ENCODE data around the gene LEFTY1.

The LEFTY1 gene

GRCh38 chr1:225915538-225915991 is 26.6 kb upstream of the LEFTY1 start:
- DNase-seq: no peak

DNA sequence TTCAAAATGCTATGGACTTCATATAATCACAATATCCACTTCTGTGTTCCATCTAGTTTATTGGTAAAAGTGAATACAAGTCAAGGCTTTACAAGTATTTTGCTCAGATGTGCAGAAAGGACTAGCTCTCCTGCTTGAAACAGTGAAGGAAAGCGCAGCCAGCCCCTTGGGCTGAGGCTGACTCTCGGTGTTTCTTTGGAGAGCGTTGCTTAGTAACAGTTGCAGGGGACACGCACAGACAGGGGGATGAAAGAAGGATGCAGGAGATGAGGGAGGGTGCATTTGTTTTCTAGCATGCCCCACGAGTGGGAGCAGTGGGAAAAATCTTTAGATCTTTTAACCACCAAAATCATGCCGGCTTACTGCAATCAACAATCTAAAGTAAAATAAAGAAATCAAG is 26.0 kb upstream of the LEFTY1 start:
- DNase-seq: no peak

DNA sequence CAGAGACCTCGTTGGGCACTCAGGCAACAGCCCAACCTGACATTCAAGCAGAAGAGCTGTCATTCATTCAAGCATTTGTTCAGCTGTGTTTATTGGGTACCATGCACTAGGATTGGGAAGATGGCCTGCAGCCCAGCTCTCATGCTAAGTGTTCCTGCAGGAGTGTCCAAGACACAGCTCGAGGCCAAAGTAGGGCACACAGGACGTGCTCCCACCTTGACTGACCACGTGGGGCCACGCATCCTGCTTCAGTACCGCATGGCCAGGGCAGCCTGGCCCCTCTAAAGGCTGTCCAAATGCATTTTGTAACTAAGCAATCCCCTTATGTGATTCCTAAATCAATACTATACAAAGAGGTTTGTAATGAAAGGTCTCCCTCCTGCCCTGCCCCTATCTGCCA is 25.4 kb upstream of the LEFTY1 start:
- DNase-seq: no peak

- peak; percentile 63 to 85 (median 76) for DNase-seq
Observed at GRCh38 chr1:225911191-225912130, 22.5 kb upstream of the LEFTY1 start.

- DNase-seq: no peak
Observed at GRCh38 chr1:225909477-225909876, 20.5 kb upstream of the LEFTY1 start.

GRCh38 chr1:225908773-225909172 is 19.8 kb upstream of the LEFTY1 start:
- no peak for DNase-seq

GRCh38 chr1:225908013-225908640 is 19.2 kb upstream of the LEFTY1 start:
- no peak for DNase-seq

GRCh38 chr1:225907341-225907740 is 18.4 kb upstream of the LEFTY1 start:
- no peak for DNase-seq

DNA sequence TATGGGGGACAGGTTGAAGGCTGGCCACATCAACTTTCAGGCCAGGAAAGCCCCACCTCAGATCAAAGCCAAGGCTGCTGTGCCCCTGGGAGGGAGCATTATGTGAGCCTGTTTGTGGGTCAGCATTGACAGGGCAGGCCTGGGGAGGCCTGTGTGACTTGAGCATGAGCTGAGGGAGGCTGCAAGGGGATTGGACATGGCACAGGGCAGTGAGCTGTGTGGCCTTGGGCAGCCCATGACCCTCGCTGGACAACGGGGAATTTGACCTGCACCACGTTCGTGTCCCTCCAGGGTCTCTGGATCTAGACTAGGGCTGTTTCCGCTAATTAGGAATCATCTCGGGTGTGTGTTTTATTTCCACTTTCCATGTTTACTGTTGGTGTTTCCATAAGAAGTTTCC is 17.5 kb upstream of the LEFTY1 start:
- no peak for DNase-seq

GRCh38 chr1:225903623-225904022 is 14.7 kb upstream of the LEFTY1 start:
- DNase-seq: no peak

DNA sequence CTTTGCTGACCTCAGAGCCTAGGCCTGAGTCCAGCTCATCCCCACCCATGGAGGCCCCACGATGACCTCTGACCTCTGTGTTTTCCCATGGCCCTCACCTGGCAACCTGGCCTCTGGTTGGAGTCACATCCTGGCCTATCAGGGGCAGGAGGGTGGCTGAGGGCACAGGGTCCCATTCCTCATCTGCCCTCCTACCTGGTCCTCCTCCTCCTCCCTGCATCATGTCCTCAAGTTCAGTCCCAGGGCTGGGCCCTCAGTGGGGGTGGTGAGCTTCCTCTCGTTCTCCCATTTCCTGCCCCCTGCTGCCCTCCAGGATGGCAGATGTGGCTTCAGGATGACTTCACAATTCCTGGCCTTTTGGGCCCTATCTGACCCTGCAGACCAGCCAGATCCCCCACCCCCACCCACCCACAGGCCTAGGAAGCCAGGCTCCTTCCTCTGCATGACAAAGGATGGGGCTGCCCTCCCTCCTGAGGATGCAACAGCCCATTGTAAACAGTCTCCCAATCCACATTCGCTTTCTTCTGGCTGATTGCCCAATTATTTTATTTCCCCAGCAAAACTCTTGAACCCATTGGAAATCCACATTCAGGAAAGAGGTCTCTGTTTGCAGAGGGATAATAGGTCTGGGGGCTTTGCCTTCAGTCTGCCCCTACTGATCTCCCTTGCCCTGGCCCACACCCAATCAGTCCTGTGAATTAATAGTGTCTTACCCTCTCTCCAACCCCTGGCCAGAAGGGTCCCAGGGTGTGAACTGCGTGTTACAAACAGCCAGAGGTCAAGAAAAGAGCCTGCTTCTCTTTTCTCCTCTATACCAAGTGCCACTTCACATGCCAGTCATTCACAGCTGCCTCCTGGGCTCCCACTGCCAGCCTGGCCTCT is 10.3 kb upstream of the LEFTY1 start:
- peak in 1 of 4 experiments; percentile 4 for DNase-seq

DNA sequence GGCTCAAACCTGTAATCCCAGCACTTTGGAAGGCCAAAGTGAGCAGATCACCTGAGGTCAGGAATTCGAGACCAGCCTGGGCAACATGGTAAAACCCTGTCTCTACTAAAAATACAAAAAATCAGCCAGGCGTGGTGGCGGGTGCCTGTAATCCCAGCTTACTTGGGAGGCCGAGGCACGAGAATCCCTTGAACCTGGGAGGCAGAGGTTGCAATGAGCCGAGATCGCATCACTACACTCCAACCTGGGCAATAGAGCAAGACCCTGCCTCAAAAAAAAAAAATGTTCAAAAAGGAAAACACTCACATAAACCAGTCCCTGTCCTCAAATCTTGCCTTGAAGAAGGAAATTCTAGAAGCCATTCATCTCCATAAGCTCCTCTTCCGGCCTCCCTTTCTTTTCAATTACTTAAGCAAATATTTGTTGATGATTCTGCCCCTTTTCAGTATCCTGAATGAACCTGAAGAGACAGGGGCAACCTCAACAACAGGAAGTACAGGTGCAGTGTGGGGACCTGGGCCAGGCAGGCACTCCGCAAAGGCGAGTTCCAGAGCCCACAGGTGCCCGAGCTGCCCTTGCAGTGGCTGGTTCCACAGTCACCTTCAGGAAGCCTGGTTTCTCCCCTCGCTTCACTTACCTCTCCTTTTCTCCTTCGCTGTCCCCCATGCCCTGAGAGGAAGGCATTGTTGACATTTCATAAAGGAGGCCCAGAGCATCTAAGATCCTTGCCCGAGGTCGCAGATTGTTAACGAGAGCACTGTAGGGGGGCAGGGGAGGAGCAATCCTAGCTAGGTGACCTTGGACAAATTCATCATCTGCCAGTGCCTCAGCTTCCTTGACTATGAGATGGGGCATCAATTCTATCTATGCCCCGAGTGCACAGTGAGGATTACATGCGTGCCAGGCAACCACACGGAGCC is 8.9 kb upstream of the LEFTY1 start:
- DNase-seq: no peak

- DNase-seq: no peak
Observed at GRCh38 chr1:225896937-225897549, 8.1 kb upstream of the LEFTY1 start.

DNA sequence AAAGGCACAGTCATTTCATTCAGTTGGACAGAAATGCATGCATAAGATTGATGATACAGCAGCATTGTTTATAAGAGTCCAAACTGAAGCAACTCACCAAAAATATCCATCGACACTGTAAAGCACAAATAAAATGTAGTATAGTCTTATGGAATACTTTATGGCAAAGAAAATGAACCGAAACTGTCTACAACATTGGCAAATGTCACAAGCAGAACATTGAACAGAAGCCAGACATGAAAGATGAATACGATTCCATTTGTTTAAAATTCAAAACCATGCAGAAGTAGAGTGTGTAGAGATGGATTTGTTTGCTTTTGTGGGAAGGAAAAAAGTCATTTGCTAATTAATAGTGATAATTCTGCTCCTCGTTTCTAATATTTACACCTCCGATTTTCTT is 7.5 kb upstream of the LEFTY1 start:
- DNase-seq: no peak

- no peak for DNase-seq
Observed at GRCh38 chr1:225892307-225892706, 3.4 kb upstream of the LEFTY1 start.

DNA sequence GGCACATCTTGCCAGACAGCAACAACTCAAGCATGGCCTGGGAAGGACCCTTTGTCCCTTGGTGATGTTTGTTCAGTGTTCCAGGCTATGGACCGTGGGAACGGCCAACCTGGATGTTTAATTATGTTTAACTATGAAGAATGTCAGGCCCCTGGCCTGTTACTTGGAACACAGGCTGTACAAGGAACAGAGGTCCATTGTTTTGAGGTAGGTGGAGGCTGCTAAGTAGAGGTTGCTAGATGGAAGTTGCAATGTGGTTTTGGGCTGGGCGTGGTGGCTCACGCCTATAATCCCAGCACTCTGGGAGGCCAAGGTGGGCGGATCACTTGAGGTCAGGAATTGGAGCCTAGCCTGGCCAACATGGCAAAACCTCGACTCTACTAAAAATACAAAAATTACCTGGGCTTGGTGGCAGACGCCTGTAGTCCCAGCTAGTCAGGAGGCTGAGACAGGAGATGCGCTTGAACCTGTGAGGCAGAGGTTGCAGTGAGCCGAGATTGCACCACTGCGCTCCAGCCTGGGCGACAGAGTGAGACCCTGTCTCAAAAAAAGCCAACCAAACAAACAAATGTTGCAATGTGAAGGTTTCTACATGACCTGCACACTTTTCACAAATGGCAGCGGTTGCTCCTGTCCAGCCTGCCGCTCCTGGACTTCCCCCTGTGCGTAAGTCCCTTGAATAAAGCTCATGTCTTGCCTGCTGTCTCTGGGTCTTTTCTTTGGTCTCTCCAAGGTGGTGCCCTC is 2.5 kb upstream of the LEFTY1 start:
- no peak for DNase-seq

DNA sequence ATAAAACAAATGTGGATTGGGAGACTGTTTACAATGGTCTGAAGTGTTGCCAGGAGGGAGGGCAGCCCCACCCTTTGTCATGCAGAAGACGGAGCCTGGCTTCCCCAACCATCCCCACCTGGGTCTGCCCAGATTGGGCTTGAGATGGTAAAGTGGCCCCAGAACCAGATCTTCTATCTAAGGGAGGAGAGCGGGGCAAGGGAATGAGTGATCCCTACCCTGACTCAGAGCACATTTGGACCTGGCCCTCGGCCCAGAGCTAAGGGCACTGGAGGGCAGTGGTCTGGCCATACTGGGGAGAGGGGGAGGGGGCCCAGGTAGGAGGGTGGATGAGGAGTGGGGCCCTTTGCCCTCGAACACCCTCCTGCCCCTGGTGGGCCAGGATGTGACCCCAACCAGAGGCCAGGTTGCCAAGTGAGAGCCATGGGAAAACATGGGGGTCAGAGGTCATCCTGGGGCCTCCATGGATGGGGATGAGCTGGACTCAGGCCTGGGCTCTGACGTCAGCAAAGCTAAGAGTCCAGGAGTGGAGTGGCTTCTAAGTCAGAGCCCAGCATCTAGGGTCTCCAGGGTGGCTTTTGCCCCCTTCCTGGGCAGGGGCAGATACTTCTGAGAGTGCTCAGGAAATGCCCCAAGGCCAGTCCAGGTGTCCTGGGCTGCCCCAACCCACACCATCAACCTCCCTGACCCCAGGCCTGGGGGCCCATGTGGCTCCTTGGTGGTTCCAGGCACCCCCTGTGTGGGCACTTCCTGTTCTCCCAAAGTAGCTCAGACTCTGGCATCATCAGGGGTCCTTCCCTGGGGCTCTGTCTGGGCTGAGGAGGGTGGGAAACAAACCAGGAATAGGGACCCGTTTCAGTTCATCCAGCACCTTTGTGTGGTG is 1.6 kb upstream of the LEFTY1 start:
- DNase-seq: no peak

- no peak for DNase-seq
Observed at GRCh38 chr1:225889743-225890142, 797 bp upstream of the LEFTY1 start.

DNA sequence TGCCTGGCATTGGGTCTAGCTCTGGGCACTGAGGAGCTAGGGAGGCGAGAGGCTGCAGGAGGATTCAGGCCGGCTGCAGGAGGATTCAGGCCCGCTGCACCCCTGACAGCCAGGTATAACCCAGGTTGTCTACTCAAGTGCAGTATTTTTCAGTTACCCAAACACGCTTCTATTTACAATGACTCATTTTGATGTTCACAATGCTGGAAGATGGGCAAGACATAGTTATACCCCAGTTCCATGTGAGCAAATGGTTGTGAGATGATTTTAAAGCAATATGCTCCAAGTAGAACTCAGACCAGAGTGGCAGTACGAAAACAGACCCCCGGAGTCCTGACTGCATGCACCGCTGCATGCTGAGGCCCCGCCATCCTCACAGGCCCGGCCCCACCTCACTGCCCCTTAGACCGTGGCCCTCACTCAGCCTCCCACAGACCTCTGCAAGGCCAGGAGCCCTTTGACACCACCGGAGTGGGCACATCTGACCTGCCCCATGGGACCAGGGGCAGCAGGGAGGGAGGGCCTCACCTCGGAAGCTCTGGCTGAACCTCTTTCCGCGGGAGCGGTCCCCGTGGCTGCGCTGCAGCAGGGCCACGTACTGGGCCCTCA is 553 bp downstream of the LEFTY1 start:
- no peak for DNase-seq
